COR-L47 (cell line): Measurements from ENCODE around the gene RAB11FIP4.
"Not testable (repeated sequence)": the region's sequence is repeated elsewhere in the genome, so short reads cannot be mapped to it uniquely, and the experiment has no call there.

ENCODE experiments used
- DNase-seq: peaks from one replicate; lab custom pipeline; 2025; lab: John Stamatoyannopoulos, UW

RAB11FIP4 gene, protein sequence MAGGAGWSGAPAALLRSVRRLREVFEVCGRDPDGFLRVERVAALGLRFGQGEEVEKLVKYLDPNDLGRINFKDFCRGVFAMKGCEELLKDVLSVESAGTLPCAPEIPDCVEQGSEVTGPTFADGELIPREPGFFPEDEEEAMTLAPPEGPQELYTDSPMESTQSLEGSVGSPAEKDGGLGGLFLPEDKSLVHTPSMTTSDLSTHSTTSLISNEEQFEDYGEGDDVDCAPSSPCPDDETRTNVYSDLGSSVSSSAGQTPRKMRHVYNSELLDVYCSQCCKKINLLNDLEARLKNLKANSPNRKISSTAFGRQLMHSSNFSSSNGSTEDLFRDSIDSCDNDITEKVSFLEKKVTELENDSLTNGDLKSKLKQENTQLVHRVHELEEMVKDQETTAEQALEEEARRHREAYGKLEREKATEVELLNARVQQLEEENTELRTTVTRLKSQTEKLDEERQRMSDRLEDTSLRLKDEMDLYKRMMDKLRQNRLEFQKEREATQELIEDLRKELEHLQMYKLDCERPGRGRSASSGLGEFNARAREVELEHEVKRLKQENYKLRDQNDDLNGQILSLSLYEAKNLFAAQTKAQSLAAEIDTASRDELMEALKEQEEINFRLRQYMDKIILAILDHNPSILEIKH

GRCh38 chr17:31391496-31391949 is at the start of gene RAB11FIP4:
TSS of gene RAB11FIP4 (plus strand) at chr17:31391675. CDS start at chr17:31391853, 178 bp downstream.
- peak; percentile 27 for DNase-seq

GRCh38 chr17:31345191-31345747 is 46.2 kb upstream of the RAB11FIP4 start:
- DNase-seq = not testable (repeated sequence)

DNA sequence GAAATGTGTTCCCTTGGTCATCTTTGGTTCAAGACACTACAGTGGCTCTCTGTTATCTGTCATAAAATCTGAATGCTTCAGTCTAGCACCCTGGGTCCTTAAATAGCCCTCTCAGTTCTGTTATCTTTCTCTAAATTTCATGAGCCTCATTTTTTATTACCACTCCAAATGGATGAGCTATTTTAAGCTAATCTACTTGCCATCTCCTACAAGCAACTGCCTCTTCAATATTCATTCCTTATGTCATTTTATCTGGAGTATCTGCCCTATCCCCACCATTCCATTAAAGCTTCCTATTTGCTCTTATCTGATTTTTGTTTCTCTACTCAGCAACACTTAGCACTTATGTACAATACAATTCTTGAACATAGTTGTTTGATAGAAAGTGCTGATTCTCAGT is 42.0 kb upstream of the RAB11FIP4 start:
- no peak for DNase-seq

- no peak for DNase-seq
These were observed 35.5 kb upstream of the RAB11FIP4 start for GRCh38 chr17:31355935-31356334.

GRCh38 chr17:31357091-31357490 is 34.4 kb upstream of the RAB11FIP4 start:
- DNase-seq = no peak

- no peak for DNase-seq
These were observed 33.6 kb upstream of the RAB11FIP4 start for GRCh38 chr17:31357839-31358394.

DNA sequence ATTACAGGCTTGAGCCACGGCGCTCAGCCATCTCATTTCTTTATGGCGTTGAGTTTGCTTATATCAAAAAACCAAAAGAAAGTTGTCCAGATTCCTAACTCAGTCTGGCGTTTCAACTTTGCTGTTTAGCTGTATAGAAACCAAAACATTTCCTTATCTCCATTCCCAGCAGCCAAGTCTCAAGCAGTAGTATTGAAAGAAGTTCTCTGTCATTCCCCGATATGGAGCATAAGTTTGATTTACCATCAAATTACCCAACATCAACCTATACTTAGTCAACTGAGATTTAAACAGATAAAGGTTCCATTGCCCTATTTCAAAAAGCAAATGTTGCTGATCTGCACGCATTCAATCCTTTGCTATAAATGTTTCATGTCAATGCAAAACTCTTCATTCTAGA is 27.5 kb upstream of the RAB11FIP4 start:
- DNase-seq = no peak

GRCh38 chr17:31366088-31366487 is 25.4 kb upstream of the RAB11FIP4 start:
- DNase-seq = no peak

DNA sequence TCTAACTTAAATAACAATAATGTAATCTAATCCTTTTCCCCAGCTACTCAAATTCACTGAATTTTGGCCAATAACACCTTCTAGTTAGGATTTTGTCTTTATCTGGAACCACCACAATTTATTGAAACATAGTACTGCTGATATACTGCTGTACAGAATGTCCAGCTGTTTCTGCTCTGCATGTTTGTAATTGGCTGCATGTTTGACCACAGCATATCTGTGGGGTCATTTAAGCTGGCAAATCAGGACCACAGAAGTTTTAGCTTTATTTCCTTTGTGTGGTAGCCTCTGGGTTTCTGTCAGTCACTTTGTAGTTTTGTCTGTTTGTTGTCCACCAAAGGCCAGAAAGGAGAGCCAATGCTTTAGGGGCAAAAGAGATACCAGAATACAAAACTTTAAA is 22.2 kb upstream of the RAB11FIP4 start:
- DNase-seq = no peak

- DNase-seq = no peak
These were observed 19.9 kb upstream of the RAB11FIP4 start for GRCh38 chr17:31371511-31372097.

GRCh38 chr17:31373150-31374093 is 18.1 kb upstream of the RAB11FIP4 start:
- DNase-seq = peak; percentile 21

- no peak for DNase-seq
These were observed 17.4 kb upstream of the RAB11FIP4 start for GRCh38 chr17:31374094-31374447.

DNA sequence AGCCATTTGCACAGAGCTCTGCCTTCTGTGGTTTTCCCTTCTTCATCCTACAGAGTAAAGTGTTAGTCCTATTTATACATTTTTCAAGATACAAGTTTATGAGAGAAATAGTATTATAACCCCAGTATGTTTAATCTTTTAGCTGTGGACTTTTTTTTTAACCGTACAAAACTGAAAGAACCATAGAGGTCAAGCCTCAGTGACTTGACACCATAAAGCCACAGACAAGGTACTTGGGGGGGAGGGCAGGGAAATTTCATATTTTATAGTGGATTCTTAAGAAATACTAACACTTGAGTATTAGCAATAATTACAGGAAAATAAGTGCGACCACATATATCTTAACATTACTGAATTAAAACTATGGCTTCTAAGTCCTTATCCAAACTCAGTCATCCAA is 17.0 kb upstream of the RAB11FIP4 start:
- no peak for DNase-seq

GRCh38 chr17:31378638-31379037 is 12.8 kb upstream of the RAB11FIP4 start:
- no peak for DNase-seq

GRCh38 chr17:31379597-31380205 is 11.8 kb upstream of the RAB11FIP4 start:
- DNase-seq = no peak

- DNase-seq = no peak
These were observed 10.3 kb upstream of the RAB11FIP4 start for GRCh38 chr17:31381165-31381668.

- DNase-seq = not testable (repeated sequence)
These were observed 8.7 kb upstream of the RAB11FIP4 start for GRCh38 chr17:31382668-31383275.

DNA sequence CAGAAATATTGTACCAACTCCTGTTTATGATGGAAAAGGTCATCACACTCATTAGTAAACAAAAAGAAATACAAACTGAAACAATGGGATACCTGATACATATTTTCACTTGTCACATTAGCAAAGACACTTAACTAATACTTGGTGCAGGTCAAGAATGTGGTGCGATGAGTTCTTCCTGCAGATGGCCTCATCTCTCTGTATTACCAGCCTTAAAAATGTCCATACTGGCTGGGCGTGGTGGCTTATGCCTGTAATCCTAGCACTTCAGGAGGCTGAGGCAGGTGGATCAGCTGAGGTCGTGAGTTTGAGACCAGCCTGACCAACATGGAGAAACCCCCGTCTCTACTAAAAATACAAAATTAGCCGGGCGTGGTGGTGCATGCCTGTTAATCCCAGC is 8.0 kb upstream of the RAB11FIP4 start:
- not testable (repeated sequence) for DNase-seq

DNA sequence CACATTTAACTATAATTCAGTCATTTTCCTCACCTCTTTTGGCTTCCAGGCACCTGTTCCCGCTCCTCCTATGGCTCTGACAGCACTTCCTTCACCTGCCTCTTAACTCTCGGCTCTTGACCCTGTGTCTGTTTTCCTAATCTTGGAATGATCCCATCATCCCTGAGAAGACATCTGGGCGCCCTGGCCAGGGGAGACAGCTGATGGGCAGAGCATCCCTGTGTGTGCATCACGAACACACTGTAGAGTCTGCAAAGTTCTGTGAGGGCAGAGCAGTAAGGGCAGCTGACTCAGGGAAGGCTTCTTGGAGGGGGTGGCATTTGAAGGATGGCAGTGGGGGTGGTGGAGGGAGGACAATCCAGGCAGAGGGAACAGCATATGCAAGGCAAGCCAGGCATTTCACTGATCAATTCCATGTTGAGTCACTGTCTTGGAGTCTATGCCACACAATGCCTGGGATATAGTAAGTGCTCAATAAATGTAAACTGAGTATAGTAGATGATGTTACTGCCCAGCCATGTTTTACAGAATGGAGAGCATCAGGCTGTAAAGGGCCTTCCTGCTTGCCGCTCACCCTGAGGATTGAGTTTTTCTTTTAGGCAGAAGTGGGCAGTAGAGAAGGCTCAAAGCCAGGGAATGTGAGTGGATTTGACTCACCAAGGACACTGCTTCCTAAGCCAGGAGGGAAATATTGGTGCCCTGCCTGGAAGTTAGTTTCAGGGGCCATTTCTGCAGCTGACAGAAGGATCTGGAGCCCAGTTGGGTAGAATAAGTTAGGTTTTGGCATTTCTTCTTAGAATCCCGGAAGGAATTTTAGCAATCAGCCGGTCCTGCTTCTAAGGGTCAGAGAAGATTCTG is 5.8 kb upstream of the RAB11FIP4 start:
- DNase-seq = no peak
